SIG-M5 (cell line): ENCODE data around the gene MRI1.
"Not testable (repeated sequence)": the region's sequence is repeated elsewhere in the genome, so short reads cannot be mapped to it uniquely, and the experiment has no call there.

Source experiments
- DNase-seq: peaks from one replicate; lab custom pipeline; 2025; lab: John Stamatoyannopoulos, UW

MRI1 gene

GRCh38 chr19:13764101-13764807, at the start of gene MRI1:
Gene MRI1, plus strand, starts transcription at chr19:13764522. Its CDS starts 67 bp downstream, at chr19:13764589.
- DNase-seq = no peak

- DNase-seq = no peak
These were observed 47.1 kb upstream of the MRI1 start for GRCh38 chr19:13717194-13717643.

GRCh38 chr19:13718733-13719132, 45.6 kb upstream of the MRI1 start:
- DNase-seq = no peak

DNA sequence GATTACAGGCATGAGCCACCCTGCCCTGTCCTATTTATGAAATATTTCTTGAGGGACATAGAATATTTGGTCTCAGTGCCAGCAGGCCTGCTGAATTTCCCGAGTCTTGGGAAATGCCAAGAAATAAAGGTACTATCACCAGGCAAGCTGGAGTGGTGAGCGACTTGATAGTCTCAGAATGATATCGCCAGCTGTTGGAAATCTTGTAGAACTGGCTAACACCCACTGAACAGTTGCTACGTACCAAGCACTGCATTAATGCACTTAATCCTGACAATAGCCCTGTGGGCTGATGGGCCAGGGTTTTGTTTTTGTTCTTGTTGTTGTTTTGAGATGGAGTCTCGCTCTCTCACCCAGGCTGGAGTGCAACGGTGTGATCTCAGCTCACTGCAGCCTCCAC, 42.2 kb upstream of the MRI1 start:
- no peak for DNase-seq

- no peak for DNase-seq
These were observed 41.1 kb upstream of the MRI1 start for GRCh38 chr19:13723206-13723605.

GRCh38 chr19:13726323-13726722, 38.0 kb upstream of the MRI1 start:
- DNase-seq = no peak

GRCh38 chr19:13727798-13728197, 36.5 kb upstream of the MRI1 start:
- DNase-seq = no peak

DNA sequence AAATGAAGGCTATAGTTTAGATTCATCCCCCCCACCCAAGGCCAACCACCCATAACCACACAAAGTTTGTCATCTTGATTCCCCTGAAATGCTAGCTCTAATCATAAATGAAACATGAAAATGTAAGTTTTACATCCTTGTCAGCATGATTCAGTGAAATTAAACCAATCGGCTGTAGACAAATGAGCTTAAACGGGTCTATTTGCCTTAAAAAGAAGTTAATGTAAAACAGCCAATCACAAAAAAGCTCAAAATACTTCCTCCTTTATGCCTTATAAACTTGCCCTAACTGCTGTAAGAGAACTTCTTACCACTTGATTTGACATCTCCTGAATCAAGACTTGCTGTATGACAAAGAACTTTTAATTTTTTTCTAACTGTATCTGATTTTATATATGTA, 34.5 kb upstream of the MRI1 start:
- DNase-seq = no peak

- DNase-seq = peak; percentile 70
These were observed 33.0 kb upstream of the MRI1 start for GRCh38 chr19:13731147-13731964.

DNA sequence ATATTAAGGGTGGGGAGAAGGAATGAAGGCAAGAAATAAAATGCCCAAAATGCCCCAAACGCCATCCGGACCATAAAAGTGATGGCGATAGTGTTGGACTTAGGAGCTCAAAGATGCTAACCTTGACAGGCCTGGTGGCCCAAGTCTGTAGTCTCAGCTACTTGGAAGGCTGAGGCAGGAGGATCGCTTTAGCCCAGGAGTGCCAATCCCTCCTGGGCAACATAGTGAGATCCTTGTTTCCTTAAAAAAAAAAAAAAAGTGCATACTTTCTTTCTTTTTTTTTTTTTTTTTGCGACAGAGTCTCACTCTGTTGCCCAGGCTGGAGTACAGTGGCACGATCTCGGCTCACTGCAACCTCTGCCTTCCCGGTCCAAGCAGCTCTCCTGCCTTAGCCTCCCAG, 32.0 kb upstream of the MRI1 start:
- DNase-seq = no peak

DNA sequence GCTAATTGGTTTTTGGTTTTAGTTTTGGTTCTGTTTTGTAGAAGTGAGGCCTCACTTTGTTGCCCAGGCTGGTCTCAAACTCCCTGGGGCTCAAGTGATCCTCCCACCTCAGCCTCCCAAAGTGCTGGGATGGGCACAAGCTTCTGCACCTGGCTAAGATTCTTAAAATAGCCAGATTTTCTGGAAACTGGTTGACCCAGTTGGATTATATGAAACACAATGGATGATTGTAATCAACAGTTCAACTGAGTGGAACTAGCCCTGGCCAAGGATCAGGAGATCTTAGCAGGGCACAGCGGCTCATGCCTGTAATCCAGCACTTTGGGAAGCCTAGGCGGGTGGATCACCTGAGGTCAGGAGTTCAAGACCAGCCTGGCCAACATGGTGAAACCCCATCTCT, 29.6 kb upstream of the MRI1 start:
- no peak for DNase-seq

- DNase-seq = no peak
These were observed 26.2 kb upstream of the MRI1 start for GRCh38 chr19:13738073-13738472.

DNA sequence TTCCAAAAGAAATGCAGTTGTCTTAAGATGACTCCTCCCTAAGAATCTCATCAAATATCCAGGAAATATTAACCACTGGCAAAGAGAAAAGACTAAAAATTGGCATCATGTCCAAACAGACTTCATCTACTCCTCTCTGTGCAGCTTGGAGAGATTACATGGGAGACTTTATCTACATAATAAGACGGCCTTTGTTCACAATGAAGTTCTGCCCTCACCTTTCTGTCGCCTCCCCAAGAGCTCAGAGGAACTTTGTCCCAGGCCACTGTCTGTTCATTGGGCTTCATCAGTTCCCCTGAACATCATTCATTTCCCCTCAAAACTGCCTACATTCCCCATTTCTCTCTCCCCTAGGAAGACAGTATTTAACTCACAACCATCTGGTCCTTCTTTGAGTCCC, 22.4 kb upstream of the MRI1 start:
- no peak for DNase-seq

- no peak for DNase-seq
These were observed 21.6 kb upstream of the MRI1 start for GRCh38 chr19:13742756-13743155.

GRCh38 chr19:13744174-13744573, 20.1 kb upstream of the MRI1 start:
- no peak for DNase-seq

- no peak for DNase-seq
These were observed 17.2 kb upstream of the MRI1 start for GRCh38 chr19:13747098-13747453.

DNA sequence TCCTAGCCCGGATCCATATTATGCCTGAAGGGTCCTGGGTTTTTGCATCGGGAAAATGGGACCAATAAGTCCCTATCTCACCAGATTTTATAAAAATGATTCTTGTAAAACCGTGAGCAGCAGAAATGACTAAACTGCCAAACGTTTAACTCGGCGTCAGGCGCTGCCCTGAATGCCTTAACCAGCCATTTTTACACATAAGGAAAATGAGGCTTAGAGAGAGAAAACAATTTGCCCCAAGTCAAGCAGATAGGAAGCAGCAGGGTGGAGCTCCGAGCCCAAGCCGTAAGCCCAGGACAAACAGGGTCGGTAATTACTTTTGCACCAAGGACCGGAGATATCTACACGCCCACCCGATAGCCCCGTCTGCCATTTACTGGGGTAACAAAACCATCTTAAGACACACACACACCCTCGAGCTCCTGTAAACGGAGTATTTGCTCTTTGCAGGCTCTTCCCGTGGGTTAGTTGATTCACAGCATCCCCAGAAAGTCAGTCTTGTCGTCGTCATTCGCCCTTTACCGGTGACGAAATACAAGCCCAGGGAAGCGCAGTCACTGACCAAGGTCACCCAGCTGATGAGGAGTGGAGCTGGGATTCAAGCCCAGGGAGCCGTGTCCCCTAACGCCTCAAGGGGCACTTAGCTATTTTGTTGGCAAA, 16.0 kb upstream of the MRI1 start:
- no peak for DNase-seq

GRCh38 chr19:13751436-13751835, 12.9 kb upstream of the MRI1 start:
- no peak for DNase-seq

DNA sequence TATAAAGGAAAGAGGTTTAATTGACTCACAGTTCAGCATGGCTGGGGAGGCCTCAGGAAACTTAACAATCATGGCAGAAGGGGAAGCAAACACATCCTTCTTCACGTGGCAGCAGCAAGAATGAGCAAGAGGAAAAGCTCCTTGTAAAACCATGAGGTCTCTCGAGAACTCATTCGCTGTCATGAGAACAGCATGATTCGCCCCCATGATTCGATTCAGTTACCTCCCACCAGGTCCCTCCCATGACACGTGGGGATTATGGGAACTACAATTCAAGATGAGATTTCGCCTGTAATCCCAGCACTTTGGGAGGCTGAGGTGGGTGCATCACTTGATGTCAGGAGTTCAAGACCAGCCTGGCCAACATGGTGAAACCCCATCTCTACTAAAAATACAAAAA, 10.7 kb upstream of the MRI1 start:
- DNase-seq = not testable (repeated sequence)

- no peak for DNase-seq
These were observed 8.1 kb upstream of the MRI1 start for GRCh38 chr19:13756210-13756609.

DNA sequence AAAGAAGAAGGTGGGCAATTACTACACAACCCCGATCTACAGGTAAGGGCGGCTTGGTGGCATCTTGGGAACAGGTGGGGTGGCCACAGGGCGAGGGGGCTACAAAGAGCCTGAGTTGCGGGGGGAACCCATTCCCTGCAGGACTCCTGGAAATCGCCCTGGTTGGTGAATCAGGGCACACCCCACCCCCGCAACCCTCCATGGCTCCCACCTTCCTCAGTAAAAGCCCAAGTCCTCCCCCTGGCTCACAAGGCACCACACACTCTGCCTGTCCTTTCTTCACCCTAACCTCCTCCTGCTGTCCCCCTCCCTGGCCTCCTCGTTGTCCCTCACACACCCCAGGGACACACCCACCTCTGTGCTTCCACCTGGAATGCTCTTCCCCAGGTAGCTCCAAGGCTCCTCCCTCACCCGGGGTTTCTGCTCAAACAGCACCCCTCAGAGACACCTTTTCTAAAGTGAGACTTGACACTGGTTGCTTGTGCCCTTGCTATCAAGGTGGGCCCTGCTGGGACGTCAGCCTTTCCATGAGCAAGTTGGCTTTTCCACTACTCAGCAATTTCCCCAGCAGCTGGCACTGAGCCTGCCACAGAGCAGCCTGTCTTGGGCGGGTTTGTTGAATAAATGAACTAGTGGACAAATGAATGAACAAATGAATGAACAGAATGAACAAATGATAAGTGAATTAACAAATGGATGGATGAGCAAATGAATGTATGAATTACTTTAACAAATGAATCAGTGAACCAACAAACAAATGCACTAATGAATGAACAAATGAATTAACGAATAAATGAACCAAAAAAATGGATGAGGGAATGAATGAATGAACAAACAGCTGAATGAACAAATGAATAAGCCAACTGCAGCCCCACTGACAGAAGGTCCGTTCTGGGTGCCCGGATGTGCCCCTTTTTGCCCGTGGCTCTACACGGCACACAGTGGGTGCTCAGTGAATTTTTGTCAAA, 6.2 kb upstream of the MRI1 start:
- DNase-seq = no peak

DNA sequence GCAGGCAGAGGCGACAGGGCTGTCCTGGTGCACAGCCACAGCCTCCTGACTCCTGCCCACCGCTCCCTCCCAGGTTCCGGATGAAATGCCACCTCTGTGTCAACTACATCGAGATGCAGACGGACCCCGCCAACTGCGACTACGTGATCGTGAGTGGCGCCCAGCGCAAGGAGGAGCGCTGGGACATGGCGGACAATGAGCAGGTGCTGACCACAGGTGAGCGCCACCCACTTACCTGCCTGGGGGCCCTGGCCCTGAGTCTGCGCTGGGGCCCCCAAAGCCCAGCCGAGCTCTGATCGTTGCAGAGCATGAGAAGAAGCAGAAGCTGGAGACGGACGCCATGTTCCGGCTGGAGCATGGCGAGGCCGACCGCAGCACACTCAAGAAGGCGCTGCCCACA, 5.5 kb upstream of the MRI1 start:
- no peak for DNase-seq
